ENCODE measurements around the gene SPG7.

GRCh38 chr16:89586853-89587252 lies 78.7 kb downstream of the SPG7 start:
- TF ChIP-seq CTCF (IDR thresholded peaks at IDR 0.05) (no peak), POLR2A (IDR thresholded peaks at IDR 0.05) (no peak)

Data from heart left ventricle (tissue), 13 donors.